GM18517 (cell line): ENCODE results near the gene ZFHX2.

Source experiments
- ATAC-seq: cut with Tn5 transposase; IDR thresholded peaks from one replicate; pipeline ENCODE4 v1.9.1; 2021; ENCODE audit warnings: mild to moderate bottlenecking, moderate library complexity; ENCODE audit not compliant: unreplicated experiment

ZFHX2 gene

DNA sequence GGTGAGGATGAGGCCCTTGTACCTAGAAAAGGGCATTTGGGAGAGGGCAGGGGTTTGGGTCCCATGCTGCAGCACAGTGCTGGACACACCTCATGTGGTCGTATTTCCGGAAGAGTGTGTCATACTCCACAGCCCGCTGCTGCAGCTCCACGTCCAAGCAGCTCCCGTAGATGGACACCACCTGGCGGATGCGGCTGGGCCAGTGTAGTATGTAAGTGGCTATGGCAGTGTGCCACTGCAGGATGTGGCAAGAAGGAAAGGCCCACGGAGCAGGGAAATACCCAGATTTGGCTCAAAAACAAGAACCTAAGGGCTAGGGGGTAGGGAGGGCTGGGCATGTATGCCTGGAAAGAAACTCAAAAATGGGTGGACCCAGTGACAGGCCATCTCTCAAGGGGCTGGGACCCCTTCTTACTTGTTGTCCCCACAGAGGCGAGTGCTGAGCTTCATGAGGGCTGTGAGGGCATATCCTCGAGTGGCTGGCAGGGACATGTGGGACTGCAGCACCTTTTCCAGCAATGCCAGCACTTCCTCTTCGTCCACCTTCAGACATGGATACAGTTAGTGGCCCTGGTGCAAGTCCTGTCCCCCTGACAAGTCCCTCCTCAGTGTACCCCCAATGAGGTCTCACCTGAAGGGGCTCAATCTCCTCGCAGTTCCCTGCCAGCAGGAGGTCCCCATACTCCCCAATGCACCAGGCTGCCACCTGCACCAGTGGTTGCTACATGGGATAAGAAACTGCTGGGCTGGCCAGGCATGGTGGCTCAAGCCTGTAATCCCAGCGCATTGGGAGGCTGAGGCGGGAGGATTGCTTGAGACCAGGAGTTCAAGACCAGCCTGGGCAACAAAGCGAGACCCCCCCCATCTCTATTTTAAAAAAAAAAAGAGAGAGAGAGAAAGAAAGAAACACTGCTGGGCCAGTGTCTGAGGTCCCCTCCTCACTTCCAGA is 10.6 kb upstream of the ZFHX2 start:
- no peak for ATAC-seq

DNA sequence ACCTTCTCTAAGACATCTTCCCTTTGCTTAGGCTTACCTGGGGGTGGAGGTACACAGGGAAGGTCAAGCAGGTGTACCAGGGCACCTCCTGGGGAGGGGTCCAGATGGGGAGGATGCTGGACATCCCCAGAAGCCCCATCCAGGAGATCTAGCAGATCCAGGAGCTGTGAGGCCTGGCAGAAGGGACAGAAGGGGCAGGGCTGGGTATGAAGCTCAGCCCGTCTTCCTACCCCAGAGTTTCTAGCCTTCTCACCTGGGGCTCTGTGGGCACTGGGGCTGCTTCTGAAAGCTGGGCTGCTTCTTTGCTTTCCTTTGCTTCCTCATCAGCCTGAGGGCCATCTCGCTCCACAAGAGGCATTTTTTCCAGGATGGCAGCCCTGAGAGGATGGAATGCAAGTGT is 9.7 kb upstream of the ZFHX2 start:
- ATAC-seq: no peak

DNA sequence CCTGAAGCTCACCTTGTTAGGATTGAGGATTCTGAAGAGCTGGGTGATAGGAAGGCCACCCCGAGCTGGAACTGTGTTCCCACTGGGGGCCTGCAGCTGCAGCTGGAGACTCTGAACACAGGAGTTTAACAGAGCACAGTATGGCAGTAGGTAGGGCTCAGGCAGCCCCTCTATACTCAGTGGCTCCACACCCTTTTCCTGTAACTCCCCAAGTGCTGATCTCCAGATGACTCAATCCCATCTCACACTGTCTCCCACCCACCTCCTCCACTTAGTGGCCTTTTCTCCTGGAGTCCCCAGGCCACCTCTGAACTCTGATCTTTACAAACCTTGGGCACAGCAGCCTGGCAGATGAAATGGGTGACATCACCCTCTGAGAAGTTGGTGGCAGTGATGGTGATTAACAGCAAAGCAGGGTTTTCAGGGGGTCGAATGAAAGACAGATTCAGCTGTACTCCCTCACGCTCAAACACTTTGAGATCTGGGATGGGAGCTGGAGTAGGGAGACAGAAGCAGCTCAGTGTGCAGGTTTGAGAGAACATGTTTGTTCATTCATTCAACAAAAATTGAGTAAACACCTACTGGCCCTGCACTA is 8.5 kb upstream of the ZFHX2 start:
- ATAC-seq: no peak

DNA sequence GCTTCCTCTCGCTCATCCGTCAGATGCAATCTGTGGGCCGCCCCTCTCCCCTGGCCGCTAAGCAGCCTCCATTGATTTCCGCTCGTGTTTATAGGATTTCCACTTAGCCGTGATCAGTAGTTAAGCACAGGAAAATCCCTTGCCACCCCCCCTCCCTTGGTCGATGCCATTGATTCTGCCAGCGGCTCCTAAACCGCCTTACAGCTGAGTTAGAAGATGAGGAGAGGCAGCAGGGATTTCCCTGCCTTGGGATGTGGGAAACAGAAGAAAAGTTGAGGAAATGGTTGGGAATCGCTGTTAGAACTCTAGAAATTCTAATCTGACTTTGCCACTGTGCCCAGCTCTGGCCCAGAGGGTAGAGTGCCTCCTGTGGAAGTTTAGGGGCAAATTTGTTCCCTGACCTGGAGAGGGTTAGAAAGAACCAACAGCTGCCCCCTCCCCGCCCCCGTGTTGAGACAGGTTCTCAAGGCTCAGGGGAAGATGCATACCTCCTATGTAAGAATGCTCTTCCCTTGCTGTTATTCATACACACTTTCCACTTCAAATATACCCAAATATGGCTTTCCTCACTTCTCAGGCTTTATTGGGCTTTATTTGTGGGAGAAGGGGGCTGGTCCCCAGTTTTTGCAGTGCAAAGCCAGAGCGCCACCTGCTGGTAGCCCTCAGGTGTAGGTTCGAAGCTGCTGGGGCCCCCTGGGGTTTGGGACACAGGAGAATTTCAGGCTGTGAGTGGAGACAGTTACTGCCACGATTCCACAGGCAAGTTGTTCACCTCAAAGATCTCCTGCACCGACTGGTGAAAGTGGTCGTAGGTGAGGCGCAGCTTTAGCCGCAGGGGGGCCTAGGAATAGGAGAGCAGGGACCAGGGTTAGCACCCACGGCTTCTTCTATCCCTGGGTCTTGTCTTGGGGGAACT is 7.7 kb upstream of the ZFHX2 start:
- no peak for ATAC-seq

DNA sequence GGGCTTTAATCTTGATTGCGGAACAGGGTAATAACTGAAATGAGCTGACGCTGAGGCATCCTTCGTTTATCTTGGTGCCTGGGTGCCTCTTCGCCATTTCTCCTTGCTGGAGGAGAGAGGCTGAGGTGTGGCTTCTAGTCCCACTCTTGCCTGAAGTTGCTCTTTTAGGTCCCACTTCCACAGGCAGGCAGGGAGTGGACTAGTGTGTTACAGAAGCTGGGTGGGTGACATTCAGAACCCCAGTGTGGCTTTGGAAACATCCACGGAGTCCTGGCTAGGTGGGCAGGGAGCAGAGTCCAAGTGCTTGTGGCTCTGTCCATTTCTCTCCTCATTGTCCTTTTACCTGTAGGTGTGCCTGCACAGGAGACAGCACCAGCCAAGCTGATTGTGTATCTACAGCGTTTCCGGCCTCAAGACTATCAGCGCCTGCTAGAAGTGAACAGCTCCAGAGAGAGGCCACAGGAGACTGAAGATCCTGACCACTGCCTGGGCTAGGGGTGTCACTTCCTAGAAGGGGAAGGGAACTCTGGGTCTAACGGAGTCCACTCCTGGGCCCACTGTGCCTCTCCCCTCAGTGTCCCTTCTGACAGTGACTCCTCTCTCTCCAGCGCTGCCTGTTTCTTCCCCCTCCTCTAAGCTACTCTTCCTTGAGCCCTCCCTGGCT is 6.9 kb upstream of the ZFHX2 start:
- ATAC-seq: no peak

DNA sequence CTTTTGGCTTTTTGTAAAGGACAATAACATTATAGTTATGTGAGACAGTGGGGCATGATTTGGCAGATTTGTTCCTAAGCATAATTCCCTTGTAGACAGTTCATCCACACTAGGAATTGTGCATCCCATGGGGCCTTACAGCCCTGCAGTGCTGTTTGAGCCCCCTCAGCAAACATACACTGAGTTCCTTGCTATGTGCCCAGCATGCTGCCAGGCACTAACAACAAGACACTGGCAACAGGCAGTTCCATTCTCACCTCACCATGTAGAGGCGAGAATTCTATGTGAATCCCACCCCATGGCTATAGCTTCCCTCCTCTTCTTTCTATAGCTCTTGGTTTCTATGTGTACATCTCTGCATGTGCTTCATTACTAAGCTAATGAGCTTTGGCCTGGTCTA is 6.4 kb upstream of the ZFHX2 start:
- ATAC-seq: no peak

DNA sequence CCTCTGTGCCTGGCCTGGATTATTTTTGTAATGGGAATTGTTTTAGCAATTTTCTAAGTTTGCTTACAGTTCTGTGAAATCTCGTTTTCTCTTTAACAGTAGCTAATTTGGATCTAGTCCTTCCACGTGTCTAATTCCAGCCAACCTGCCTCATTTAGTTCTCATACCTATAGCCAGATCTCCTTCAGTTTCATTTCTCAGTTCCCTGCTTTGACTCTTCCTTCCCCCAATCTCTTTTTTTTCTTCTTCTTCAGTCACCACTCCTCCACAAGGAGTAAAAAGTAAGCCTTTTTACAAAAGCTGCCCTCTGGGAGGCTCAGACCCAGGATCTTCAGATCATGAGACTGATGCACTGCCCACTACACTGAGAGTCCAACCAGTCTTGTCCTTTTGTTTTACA is 6.0 kb upstream of the ZFHX2 start:
- ATAC-seq: no peak

DNA sequence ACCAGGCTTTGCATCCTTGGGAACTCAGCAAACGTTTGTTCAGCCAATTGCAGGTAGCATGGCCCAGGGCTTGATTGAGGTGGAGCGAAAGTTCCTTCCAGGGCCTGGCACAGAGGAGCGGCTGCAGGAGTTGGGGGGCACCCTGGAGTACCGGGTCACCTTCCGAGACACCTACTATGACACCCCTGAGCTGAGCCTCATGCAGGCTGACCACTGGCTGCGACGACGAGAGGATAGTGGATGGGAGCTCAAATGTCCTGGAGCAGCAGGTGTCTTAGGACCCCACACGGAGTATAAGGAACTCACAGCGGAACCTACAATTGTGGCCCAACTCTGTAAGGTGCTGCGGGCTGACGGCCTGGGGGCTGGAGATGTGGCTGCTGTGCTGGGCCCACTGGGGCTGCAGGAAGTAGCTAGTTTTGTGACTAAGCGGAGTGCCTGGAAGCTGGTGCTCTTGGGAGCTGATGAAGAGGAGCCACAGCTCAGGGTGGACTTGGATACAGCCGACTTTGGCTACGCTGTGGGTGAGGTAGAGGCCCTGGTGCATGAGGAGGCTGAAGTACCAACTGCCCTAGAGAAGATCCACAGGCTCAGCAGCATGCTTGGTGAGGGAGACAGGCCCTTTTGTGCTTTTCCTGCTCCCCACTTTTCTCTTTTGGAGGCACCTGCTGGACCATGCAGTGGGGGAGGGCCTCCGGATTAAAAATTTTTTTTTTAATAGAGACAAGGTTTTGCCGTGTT is 5.3 kb upstream of the ZFHX2 start:
- ATAC-seq: no peak

DNA sequence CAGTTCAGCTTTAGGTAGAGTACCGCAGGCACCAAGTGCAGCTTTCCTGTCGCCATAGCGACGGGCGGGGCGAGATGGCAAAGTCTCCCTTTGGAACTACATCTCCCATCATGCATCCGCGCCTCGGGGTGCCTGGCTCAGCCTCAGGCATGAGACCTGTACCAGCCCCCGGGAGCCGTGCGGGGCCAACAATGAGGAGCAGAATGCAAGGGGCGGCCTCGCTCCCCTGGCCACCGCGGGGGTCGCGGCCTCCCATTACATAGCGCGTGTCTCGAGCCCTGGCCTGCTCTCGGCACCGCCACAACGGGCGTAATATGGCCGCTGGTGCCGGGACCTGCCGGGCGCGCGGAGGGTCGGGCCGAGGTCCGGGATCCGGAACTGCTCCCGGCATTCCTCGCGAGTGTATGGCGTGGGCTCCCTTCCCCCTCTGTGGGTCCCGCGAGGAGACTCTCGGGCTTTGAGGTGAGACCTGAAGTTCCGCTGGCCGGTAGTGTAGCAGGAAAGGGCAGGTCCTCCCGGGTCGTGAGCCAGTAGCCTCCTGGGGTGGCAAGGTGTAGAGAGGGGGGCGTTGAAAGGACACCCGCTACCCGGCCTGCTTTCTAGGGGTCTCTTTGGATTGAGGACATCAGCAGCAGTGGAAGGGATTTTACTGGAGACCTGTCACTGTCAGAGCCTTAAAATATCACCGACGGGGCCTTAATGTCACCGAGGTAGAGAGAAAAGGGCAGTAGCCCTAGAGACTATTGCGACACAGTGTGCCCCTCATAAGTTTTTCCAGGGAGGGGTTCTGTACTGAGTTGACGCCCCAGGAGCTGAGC is 4.5 kb upstream of the ZFHX2 start, which contains the start of gene THTPA:
Gene THTPA, plus strand, starts transcription at position 390 of the 818 bp plus-strand sequence. CDS start 487 bp downstream, outside the sequence.
- peak; percentile 88 for ATAC-seq

DNA sequence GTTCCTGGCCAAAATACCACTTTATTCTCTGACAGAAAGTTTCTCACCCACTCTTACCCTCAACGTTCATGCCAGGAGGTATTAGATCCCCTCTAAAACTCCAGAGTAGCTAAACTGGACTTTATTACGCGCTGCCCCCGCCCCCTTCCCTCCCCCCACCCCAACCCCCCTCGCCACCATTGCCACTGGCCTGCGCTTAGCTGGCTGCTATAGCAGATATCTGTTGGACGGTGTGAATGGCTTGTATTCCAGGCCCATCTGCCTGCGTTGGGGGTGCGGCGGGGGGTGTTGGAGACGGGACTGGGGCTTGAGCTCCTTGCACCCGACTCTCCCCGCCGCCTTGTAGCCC is 3.9 kb upstream of the ZFHX2 start:
- ATAC-seq: no peak

DNA sequence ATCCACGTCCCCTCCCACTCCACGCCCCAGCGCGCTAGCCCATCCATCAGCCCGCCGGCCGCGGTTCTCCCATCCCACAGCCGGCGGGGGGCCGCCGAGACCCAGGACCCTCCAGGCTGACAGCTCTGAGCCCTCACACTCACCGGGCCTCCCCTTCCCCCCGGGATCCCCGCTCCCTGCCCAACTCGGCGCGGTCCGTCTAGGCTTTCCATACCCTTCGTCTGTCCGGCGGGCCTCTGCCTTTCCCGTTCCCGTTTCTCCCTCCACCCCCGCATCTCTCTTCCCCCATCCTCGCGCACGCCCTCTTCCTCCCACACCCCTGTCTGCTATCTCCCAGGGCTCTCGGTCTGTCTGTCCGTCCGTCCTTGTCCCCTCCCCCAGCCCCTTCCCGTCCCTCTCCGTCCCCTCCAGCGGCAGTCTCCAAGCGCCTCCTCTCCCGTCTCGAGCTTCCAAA is 726 bp downstream of the ZFHX2 start:
- no peak for ATAC-seq

DNA sequence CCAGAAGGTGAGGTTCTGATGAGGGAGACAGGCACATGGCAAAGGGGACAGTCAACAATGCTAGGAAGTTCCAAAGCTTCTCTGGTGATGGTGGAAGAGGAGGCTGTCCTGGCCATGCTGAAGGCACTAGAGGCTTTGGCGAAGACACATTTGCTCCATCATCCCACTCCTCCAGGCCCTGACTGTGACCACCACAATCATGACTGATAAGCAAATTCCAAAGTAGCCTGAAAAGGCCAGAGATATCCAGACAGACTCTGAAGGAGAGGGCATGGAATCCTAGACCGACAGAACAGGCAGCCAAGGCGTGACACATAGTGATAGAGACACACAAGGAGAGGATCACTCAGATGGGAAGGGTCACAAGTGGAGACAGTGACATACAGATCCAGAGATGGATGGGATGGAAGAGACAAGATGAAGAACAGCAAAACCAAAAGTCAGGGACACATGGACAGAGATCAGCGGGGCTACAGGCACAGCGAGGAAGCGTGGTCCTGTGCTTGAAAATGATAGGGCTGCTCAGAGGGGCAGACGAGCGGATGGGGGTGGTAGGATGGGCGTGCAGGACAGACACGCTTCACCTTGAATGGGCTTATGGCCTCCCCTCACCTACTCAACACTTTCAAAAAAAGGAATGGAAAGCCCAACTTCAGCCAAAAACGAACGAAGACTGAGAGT is 1.3 kb downstream of the ZFHX2 start:
- ATAC-seq: no peak

DNA sequence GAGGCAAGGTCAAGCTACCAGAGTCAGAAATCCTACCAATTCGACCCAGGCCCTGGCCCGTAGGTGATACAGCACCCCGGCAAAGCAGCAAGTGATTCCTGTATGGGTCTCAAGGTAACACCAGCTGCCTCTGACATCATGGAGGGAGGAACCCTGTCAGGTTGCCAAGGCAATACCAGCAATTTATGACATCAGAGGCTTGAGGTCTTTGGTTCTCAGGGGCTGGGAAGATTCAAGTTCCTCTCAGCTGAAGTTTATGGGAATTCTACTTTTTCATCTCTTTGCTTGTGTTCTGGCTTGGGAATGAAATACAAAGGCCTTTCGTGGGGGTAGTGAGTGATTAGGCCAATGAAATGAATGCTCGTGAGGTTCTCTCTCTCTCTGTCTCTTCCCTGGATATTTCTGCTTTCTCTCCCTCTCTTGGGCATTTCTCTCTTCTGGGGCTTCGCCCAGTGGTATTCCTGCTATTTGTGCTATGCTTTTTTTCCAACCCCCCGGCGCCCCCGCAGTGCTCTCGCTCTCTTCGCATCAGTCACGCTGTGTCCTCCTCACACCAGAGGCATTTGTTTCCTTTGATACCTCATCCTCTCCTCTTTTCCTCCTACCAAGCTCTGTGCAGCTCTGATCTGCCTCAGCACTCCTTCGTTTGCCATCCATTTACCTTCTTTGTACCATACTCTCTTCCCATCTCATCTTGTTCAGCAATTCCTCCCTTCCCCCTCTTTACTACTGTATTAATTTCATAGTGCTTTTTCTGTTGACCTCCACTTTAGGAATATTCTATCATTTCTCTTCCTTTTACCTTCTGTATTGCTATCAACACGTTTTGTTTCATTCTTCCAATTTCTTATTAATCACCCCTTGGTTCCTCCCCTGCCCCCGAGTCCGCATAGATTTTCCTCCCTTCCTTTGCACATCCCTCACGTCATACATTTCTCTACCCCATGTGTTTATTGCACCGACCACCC is 2.9 kb downstream of the ZFHX2 start:
- ATAC-seq: no peak

DNA sequence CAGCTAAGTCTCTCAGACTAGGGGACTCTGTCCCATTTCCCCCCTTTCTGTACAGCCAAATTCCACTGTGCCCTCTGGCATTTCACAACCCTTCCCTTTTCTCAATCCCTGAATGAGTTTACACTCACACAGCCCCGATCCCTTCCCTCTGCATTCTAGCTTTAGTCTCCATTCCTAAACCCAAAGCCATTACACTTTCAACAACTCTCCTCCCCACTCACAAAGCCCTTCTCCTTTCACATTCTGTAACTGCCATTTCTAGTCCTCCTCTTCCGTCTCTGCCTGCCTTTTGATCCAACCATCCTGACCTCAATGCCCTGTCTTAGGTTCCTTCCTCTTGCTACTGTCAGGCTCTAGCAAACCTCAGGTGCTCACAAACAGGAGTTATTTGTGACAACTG is 3.6 kb downstream of the ZFHX2 start:
- ATAC-seq: no peak

DNA sequence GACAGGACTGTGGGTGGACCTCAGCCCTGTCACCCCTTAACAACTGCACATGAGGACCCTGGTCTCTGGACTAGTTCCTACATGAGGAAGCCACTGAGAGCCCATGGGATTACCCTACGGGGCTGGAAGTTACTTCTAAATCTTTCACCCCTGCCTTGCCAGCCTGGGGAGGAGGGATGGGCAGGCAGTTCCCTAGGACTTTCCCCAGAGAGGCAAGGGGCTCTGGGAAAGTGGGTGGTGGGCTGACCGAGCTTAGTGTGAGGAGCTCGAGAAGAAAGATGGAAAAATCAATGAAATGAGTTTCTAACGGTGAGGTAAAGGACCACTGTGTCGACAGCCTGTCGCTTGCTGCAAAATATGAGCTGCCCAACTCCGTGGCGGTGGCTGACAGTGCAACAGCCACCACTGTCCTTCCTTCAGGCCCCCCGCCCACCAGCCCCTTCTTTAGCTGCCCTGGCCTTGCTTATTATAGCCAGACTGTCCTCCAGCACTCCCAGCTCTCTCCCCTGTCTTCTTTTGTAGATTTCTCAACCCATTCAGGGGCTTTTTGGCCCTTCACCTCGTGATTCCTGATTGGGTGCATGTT is 5.0 kb downstream of the ZFHX2 start:
- ATAC-seq: no peak

DNA sequence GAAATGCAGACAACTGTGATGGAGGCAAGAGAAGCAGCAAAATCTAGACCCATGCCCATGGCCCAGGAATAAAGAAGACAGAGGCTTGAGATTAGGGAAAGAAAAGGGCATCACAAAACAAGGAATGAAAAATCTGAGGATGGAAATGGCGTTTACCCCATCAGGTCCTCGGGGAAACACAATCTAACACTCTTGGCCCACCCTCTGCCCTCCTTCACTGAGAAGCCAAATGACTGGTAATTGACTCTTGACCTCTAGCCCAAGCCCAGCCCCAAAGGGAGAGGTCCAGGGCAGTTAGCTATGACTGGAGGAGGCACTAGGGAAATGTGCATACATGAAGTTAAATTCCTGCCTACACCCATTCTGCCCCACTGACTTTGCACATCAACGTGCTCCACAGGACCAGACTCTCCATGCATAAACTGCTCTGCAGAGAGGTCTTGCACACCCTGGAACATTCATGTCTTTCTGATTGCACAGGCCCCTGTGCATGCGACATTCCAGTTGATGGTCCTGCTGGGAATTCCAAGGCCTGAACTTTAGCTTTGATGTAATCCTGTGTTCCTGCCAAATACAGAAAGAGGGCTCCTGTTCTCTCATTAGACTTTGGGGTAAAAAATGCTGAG is 5.7 kb downstream of the ZFHX2 start:
- no peak for ATAC-seq
